GM12891 (cell line): Measurements from ENCODE around the gene SNW1.

Source experiments
- DNase-seq: peaks from one replicate; pipeline ENCODE4 v3.0.0; 2011; ENCODE audit warnings: low spot score; ENCODE audit not compliant: insufficient read length
- FAIRE-seq: peaks from 2 replicates; lab custom pipeline; 2011; peaks lifted over from hg19 to GRCh38; lab: Jason Lieb, UNC
- PAX5 ChIP-seq: IDR thresholded peaks from 2 replicates; pipeline ENCODE4 v1.6.1; 2011; ENCODE audit warnings: low read length, moderate library complexity, mild to moderate bottlenecking; ENCODE audit not compliant: insufficient read depth, severe bottlenecking
- POLR2A ChIP-seq: IDR thresholded peaks from 2 replicates; pipeline ENCODE4 v1.6.1; 2011; ENCODE audit warnings: low read depth, low read length, control low read depth
- POLR2AphosphoS5 ChIP-seq: IDR thresholded peaks from 2 replicates; pipeline ENCODE4 v1.6.1; 2011; ENCODE audit warnings: low read depth, low read length, control low read depth
- POU2F2 ChIP-seq: IDR thresholded peaks from 2 replicates; pipeline ENCODE4 v1.6.1; 2011; ENCODE audit warnings: low read depth, mild to moderate bottlenecking, control low read depth, low read length, moderate library complexity
- SPI1 ChIP-seq: IDR thresholded peaks from 2 replicates; pipeline ENCODE4 v1.6.1; 2011; ENCODE audit warnings: low read depth, low read length, control low read depth
- TAF1 ChIP-seq: IDR thresholded peaks from 2 replicates; pipeline ENCODE4 v1.6.1; 2011; ENCODE audit warnings: low read depth, low read length, control low read depth

SNW1 gene

GRCh38 chr14:77710364-77710763, 50.6 kb downstream of the SNW1 start:
- no peak for TF ChIP-seq PAX5
- no peak for FAIRE-seq
- DNase-seq = no peak

GRCh38 chr14:77709412-77709811, 51.5 kb downstream of the SNW1 start:
- TF ChIP-seq POLR2A (no peak), POLR2AphosphoS5 (no peak), POU2F2 (no peak), PAX5 (no peak), TAF1 (no peak), SPI1 (no peak)
- DNase-seq (no peak), FAIRE-seq (no peak)

- no peak for DNase-seq
- no peak for TF ChIP-seq POU2F2
- TF ChIP-seq POLR2A = no peak
- no peak for TF ChIP-seq TAF1
- no peak for TF ChIP-seq PAX5
- TF ChIP-seq SPI1 = no peak
- no peak for TF ChIP-seq POLR2AphosphoS5
- peak; percentile 60 for FAIRE-seq
Measured at GRCh38 chr14:77708749-77709148, 52.2 kb downstream of the SNW1 start.

DNA sequence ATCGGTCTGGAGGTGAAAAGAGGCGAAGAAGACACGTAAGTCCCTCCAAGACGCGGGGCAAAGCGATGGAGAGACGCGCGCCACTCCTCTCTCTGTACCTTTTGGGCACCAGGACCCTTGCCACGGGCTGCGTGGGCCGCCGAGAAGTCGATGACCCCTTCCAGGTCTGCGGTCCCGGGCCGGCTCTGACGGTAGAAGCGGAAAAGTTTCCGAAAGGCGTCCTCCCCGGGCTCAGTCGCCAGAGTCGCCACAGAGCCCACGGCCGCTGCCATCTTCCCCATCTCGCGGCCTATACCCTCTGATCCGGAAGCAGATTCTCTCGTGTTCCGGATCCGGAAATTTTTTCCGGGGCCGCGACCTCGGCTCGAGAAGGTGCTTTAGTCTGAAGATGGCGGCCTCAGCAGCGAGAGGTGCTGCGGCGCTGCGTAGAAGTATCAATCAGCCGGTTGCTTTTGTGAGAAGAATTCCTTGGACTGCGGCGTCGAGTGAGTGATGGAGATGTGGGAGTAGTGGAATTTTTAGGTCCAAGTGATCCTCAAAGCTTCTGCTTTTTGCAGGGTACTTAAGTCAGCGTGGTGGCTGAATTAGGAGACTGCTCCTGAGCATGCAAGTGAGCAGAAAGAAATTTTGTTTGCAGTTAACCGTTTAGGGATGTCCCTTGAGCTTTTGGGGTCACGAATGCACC, 53.1 kb downstream of the SNW1 start, which contains the start of the genes ALKBH1 and SLIRP:
Gene ALKBH1, minus strand, starts transcription at position 300 of the 685 bp plus-strand sequence. Its CDS starts 19 bp downstream, at position 281.
Gene SLIRP, plus strand, starts transcription at position 380 of the 685 bp plus-strand sequence. Its CDS starts 9 bp downstream, at position 389.
- FAIRE-seq (peak; percentile 82), DNase-seq (peak; percentile 74)

DNA sequence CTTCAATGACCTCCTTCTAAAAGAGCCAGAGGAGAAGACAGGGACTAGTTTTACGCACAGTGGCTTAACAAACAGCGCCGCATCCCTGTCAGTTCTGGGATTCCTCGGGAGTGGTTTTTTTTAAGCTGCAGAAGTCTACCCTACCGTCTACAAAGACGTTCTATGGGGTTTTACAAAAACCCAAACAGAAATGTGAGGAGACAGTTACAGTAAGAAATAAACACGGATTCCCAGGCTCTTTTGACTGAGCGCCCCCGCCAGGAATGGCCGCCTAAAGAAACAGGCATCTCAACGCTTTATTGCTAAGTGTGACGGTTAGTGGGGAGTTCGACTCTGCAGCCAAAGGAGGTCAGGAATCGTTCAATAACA, 53.6 kb downstream of the SNW1 start:
- peak; percentile 13 for DNase-seq
- FAIRE-seq = no peak
- no peak for TF ChIP-seq PAX5
- TF ChIP-seq POLR2AphosphoS5 = no peak
- no peak for TF ChIP-seq TAF1
- TF ChIP-seq POU2F2 = no peak
- no peak for TF ChIP-seq POLR2A
- TF ChIP-seq SPI1 = no peak

More for the DNA sequence above, 53.1 kb downstream of the SNW1 start, which contains the start of the genes ALKBH1 and SLIRP:
- TF ChIP-seq POLR2A (peak; percentile 98), POU2F2 (peak; percentile 75), TAF1 (peak; percentile 98), POLR2AphosphoS5 (peak; percentile 98), PAX5 (no peak)

GRCh38 chr14:77691259-77691658, 69.7 kb downstream of the SNW1 start:
- no peak for FAIRE-seq
- TF ChIP-seq SPI1 (no peak), PAX5 (no peak), POU2F2 (no peak), POLR2A (no peak), TAF1 (no peak), POLR2AphosphoS5 (no peak)

DNA sequence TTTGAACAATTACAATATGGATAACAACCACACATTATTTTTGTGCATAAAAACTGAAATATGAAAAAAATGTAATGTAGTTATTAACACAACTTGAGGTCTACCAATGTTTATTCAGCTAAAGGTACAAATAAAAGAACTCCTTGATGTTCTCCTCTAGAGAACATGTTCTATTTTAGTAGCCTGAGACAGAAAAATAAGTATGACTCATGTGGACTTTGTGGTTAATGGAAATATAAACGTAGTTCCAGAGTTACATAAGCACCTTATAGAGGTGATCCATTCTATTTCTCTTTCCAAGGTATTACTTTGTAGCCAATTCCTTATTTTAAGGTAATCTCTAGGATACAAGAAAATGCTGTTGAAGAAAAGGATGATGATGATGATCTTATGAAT, 78.8 kb downstream of the SNW1 start:
- no peak for FAIRE-seq
- no peak for TF ChIP-seq POU2F2
- no peak for DNase-seq

More at GRCh38 chr14:77691259-77691658, 69.7 kb downstream of the SNW1 start:
- no peak for DNase-seq

DNA sequence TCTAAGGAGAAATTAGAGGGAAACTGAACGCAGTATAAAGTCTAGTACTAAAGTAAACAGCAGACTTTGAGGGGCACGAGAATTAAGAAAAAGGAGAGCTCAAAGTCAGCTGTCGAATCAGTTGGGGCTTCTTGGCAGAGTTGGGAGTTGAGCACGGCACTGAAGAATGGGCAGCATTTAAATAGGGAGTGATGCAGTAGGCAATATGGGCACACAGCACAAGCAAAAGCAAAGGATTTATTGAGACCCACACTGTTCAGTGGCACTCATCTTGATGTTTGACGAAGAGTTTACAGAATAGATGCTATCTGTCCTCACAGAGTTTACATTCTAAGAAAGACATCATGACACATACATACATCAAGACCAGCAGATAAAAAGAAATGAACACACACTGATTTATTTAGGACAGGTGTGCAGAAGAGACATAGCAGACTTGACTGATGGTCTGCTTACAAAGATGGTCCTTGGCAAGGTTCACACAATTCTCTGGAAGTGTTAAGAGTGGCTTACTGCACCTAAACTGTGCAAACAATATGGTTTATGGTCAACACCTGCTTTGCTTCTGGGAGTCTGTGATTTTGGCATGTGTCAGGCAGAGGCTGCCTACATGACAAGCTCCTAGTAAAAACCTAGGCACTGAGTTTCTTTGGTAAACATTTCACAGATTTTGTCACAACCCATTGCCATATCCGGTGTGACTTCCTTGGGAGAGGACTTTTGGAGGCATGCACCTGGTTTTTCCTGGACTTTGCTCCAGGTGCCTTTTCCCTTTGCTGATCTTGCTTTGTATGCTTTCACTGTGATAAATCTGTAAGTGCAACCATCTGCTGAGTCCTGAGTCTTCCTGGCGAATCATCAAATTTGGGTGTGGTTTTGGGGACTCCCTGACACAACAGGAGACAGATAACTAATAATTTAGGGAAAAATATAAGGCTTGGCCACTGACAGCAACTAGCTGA, 79.5 kb downstream of the SNW1 start:
- TF ChIP-seq PAX5 = no peak
- no peak for TF ChIP-seq SPI1
- TF ChIP-seq POLR2AphosphoS5 = no peak
- TF ChIP-seq POLR2A = no peak
- TF ChIP-seq TAF1 = no peak
- TF ChIP-seq POU2F2 = no peak
- FAIRE-seq = no peak
- no peak for DNase-seq

- FAIRE-seq (no peak), DNase-seq (no peak)
- TF ChIP-seq POLR2AphosphoS5 (no peak), PAX5 (no peak), POU2F2 (no peak), POLR2A (no peak), SPI1 (no peak), TAF1 (no peak)
Measured at GRCh38 chr14:77674931-77675330, 86.0 kb downstream of the SNW1 start.

GRCh38 chr14:77673193-77673592, 87.8 kb downstream of the SNW1 start:
- no peak for FAIRE-seq
- no peak for DNase-seq
- TF ChIP-seq SPI1 (no peak), TAF1 (no peak), PAX5 (no peak), POU2F2 (no peak), POLR2AphosphoS5 (no peak), POLR2A (no peak)
